GM18502 (cell line): ENCODE data around the gene MAP4K4.

Experiments
- ATAC-seq: cut with Tn5 transposase; IDR thresholded peaks from one replicate; pipeline ENCODE4 v1.9.1; 2021; ENCODE audit warnings: mild to moderate bottlenecking; ENCODE audit not compliant: unreplicated experiment, poor library complexity

MAP4K4 gene

DNA sequence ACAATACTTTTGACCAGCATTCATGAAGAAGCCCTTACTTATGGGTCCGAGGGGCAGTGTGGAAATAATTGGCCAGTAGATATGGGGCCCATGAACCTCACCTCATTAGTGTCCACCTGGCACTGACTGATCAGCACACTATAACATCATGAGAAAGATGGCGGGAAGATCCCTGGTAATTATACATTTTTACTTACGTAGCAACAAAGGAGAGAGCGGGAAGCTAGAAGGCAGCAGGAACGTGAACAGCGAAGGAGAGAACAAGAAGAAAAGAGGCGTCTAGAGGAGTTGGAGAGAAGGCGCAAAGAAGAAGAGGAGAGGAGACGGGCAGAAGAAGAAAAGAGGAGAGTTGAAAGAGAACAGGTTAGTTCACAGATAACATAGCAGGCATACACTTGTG lies 158.3 kb downstream of the MAP4K4 start:
- ATAC-seq = no peak

DNA sequence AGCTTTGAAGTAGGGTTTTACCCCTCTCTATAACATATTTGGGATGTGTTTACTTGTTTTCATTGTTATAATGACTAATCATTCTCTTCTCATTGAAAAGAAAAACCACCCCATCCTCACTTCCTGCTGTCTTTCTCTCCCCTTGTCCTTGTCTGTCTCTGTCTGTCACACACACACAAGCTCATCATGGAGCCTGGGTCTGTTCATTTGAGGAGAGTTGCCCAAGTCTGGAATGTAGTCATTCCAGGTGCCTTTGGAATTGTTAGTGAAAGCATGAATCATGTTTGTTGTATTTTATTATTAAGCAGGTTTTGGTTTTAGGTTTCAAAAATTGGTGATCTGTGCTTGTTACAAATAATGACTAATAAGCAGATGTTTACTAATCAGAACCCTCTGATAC lies 160.7 kb downstream of the MAP4K4 start:
- no peak for ATAC-seq

DNA sequence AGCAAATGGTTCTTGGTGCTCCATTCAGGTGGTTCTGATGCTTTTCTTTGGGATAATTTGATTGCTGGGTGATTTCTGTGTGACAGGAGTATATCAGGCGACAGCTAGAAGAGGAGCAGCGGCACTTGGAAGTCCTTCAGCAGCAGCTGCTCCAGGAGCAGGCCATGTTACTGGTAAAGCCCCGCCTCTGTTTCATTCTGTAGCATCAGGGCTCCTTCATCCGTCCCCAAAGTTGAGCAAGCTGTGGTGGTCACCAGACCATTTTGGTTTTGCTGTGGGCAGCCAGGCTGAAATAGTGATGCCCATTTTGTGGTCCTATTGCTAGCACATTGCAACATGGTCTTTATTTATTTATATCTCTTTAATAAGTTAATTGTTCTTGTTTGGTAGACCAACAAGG lies 161.4 kb downstream of the MAP4K4 start:
- no peak for ATAC-seq

DNA sequence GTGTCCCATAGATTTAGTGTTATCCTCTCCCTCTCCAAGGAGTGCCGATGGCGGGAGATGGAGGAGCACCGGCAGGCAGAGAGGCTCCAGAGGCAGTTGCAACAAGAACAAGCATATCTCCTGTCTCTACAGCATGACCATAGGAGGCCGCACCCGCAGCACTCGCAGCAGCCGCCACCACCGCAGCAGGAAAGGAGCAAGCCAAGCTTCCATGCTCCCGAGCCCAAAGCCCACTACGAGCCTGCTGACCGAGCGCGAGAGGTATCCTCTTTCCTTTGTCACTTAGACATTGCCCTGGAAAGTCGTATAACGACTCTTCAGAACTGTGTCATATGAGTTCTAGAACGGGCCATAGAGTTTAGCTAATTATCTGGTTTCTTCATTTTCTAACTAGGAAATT lies 162.1 kb downstream of the MAP4K4 start:
- no peak for ATAC-seq

DNA sequence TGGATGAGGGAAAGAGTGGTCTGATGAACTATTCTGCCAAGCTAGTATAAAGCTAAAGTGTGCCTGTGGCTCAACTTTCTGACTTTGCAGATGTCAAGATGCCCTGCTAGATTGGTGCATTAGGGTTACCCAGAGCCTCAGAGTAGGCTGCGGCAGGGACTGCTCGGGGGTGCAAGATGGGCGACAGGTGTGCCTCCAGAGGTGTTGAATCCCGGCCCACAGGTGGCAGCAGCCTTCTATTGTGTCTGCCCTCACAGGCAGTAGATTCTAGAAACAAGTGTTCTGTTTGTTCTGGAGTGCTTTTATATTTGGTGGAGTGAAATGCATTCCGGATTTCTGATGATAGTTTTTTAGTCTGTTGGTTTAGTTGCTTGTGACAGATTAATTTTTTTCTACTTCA lies 162.7 kb downstream of the MAP4K4 start:
- ATAC-seq = no peak

DNA sequence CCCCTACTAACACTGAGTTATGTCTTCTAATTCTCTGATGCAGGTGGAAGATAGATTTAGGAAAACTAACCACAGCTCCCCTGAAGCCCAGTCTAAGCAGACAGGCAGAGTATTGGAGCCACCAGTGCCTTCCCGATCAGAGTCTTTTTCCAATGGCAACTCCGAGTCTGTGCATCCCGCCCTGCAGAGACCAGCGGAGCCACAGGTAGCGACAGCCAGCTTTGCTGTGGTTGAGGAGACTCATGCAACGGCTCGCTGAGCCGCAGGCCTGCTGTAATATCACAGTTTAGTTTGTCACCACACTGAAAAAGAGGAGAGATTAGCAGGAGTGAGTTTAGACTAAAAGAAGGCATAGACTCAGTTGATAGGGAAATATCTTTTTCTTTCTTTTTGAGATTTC lies 163.3 kb downstream of the MAP4K4 start:
- ATAC-seq = no peak

DNA sequence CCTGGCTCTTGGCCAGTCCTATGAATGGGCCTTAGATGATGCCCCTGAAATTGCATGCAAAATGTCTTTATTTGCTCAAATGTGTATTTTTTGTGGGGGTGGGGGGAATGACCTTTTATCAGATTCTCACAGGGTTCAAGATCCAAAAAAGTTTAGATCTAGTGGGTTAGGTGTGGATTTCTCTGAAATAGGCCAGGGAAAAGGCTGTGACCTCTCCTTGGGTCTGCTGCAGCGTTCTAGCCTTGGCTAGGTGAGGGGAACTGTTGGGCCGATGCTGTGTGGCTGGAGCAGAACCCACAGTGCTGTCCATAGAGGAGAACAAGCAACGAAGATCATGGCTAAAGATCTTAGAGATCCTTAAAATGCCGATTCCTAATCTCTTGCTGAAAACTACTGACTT lies 163.9 kb downstream of the MAP4K4 start:
- ATAC-seq = no peak

DNA sequence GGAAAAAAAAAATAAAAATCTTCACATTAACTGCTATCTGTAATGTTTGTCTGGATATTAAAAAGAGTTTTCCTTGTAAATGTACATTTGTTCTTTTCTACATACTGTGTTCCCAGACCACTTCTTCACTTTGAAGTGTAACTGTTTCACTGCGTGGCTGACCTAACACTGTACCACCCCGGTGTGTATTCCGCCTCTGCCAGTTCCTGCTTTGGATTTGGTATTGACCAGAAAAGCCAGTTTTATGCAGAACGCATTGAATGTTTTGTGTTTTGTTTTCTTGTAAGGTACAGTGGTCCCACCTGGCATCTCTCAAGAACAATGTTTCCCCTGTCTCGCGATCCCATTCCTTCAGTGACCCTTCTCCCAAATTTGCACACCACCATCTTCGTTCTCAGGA lies 166.0 kb downstream of the MAP4K4 start:
- ATAC-seq = no peak

DNA sequence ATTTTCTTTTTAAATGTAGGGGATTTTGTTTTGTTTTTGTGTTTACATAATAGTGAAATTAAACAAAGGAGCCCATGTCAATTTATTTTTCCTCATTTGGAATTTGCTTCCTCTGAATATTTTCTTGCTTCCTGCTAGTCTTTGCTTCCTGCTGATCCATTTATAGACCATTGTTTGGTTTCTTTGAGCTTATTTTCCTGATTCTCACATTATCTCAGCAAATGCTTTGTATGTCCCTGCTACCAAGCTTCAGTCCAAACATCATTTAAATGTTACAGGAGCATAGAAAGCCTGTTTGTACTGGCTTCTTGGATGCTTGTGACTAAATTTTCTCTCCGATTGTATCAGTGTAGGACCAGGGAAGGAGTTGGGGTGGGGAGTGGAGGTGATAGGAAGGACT lies 166.9 kb downstream of the MAP4K4 start:
- no peak for ATAC-seq

DNA sequence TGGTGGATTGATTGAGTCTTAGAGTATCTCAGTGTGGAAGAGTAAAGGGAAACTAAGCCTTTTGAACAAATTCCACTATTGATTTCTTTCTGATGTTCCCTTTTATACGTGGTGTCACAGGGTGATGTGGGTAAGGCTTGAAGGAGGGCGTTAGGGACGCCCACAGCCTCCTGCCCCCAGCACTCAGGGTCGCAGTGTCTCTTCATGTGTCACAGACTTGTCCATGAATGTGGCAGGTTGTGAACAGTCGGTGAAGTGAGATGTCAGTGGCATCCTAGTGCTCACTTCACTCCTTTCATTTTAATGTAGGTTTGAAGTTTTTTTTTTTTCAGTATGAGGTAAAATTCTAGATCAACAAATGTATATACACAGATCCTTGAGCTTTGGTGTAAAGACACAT lies 171.0 kb downstream of the MAP4K4 start:
- ATAC-seq = no peak

DNA sequence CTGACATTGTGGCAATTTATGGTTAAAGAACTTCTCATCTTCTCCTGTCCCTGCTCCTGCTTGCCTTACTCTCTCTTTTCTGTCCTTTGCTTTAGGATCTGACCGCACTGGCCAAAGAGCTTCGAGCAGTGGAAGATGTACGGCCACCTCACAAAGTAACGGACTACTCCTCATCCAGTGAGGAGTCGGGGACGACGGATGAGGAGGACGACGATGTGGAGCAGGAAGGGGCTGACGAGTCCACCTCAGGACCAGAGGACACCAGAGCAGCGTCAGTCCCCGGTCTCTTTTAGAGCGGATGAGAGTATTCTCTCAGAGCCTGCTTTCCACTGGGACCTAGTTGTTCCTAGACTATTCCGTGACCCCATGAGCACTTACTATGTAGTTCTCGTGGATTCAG lies 172.0 kb downstream of the MAP4K4 start:
- ATAC-seq = no peak

DNA sequence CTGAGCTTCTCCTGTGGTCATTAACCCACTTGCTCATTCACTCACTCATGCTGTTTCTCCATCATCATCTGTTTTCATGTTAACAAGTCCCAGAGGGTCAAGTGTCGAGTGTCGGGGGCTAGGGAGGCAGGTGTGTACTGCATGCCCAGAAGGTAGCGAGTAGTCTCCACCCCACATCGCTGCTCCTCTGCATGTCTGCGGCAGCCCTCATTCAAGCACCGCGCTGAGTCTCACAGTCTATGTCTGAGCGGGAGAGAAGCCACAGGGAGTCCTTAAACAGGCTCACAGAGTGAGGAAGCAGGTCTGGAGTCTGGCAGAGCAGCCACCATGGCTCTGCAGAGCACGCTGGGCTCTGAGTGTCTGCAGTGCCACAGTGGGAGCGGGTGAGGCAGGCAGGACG lies 172.9 kb downstream of the MAP4K4 start:
- ATAC-seq = no peak

DNA sequence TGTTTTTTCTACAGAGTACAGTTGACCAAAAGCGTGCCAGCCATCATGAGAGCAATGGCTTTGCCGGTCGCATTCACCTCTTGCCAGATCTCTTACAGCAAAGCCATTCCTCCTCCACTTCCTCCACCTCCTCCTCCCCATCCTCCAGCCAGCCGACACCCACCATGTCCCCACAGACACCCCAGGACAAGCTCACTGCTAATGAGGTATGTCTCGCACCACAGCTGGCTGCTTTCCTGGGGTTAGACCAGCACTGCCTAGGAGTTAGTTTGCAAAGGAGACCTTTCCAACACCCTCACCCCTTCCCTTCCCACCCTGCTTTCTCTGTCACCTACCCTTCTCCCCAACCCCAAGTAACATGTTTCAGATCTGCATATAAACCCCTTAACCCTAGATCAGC lies 174.0 kb downstream of the MAP4K4 start:
- ATAC-seq = no peak

DNA sequence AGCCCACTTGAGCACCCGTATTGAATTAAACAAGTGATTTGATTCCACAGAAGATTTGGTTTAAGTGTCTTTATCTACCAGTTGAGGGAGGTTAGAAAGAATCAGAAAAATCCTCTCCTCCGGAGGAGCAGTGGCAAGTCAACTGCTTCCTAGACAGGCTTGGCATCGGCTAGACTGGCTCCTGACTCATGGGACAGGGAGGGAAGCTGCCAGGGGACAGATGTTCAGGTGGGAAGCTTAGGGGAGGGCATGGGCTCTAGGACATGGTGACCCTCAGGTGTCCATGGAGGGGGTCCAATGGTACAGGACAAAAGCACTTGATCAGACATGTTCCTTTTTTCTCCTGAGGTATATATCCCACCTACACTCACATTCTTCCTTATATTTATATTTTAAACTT lies 175.0 kb downstream of the MAP4K4 start:
- no peak for ATAC-seq

DNA sequence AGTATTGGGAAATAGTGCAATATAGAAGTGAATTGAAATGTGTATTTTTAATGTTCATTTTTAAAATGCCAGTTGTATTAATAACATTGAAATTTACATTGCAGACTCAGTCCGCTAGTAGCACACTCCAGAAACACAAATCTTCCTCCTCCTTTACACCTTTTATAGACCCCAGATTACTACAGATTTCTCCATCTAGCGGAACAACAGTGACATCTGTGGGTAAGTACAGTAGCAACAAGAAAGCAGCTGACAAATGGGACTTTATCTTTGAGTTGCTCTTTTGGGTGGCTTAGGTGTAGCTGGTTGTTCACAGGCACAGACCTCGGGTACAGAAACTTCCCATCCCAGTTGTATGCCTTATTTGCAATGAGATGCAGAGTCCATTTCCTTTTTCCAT lies 176.0 kb downstream of the MAP4K4 start:
- ATAC-seq = no peak

DNA sequence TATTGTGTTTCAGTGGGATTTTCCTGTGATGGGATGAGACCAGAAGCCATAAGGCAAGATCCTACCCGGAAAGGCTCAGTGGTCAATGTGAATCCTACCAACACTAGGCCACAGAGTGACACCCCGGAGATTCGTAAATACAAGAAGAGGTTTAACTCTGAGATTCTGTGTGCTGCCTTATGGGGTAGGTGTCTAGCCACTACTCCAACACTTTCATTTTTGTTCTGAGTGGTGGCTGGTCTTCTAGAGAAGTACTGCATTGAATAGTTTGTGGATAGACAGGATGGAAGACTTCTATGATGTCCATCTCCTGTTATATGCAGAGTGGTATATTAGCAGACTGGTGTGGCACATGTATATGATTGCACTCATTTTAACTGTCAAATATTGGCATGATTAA lies 176.6 kb downstream of the MAP4K4 start:
- ATAC-seq = no peak

DNA sequence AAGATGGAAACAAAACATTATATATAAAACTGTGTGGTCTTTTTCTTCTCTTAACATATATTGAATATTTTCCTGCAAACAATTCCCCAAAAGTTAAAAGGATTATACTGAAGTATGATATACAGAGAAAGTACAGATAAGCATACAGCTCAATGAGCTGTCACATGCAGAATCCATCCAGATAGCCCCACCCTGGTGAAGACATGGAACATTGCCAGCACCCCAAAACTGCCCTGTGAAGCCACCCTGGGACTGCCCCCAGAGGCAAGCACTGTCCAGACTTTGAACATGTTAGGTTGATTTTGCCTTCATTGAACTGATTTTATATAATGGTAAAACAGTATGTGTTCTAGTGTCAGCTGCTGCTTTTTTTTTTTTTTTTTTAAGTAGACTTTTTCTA lies 182.0 kb downstream of the MAP4K4 start:
- no peak for ATAC-seq

DNA sequence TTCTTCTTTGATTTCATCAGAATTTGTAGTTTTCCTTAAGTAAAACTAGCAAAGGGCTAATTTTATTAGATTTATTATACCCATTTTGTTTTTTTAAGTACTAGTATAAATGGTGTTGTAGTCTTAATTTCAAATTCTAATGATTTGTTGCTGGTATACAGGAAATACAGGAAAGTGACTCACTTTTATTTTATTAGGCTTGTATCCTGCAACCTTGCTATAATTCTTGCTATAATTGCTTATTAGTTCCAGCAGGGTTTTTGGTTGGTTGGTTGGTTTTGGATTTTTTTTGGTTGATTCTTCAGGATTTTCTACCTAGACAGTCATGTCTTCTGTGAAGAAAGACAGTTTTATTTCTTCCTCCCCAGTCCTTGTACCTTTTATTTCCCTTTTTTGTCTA lies 183.6 kb downstream of the MAP4K4 start:
- ATAC-seq = no peak

DNA sequence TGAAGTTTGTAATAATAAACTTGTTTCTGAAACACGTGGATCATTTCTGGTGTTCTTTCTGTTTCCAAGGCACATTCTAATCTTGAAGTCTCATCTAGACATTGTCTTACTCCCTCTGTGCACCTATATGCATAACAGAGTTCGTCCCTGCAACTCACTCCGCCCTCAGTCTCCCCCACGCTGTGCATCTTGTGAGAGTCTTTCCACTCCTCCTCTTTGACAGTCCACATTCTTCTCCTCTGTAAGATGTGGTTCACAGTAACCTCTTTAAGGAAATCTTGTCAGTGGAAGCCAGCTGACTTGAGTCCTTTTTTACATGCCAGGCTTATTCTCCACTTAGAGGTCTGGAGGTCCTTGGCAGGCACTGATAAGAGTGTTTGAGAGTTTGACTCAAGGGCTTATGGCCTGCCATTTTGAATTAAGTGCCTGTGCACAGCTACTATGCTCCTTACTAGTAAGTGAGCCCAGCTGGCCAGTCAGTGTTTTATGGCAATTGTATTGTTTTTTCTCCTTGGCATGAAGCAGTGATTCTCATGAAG lies 185.3 kb downstream of the MAP4K4 start:
- no peak for ATAC-seq

DNA sequence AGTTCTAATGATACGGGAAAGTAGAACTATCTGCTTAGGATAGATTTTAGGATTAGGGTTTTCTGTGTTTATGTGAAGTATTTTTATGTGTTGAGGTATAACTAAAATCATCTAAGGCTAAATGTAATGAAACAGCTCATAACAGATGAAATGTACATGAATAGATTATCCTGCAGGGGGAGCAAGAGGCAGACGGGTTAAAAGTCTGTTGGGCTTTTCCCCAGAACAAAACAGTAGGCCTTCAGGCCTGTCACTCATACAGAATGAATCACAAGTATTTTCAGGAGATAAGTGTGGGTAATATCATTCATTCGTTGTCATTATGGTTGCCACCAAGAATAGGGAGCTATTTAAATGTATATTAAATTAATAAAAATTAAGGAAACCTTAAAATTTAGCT lies 186.4 kb downstream of the MAP4K4 start:
- no peak for ATAC-seq

DNA sequence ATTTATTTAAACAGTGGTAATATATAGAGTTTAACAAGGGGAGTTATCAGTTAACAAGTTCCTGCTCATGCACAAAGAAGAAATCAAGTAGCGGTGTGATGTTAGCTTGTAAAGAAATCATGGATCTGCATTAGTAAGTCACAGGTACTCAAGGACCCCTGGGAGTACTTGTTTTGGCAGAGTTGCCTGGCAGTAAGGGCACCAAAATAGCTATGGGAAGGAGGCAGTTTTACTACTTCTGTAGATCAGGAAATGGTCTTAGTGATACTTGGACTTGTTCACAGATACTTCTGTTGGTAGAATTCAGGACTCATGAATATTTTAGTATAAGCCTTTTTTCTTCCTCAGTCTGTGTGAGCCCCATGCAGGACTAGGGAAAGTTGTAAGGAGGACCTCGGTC lies 186.9 kb downstream of the MAP4K4 start:
- no peak for ATAC-seq

DNA sequence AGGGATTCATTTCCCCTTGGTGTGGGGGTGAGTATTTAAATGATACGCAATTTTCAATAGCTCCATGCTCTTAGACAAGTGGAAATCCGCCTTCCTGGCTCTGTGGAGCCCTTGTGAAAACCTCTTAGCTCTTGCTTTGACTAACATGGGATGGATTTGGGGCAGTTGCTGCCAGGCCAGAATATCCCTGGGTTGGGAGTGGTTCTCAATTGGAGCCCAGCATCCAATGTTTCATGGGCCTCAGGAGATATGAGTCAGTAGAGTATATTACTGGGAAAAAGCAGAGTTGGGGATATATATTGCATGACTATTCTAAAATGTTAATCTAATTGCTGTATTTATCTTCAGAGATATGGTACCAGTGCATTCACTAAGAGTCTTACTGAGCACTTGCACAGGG lies 189.8 kb downstream of the MAP4K4 start:
- no peak for ATAC-seq

DNA sequence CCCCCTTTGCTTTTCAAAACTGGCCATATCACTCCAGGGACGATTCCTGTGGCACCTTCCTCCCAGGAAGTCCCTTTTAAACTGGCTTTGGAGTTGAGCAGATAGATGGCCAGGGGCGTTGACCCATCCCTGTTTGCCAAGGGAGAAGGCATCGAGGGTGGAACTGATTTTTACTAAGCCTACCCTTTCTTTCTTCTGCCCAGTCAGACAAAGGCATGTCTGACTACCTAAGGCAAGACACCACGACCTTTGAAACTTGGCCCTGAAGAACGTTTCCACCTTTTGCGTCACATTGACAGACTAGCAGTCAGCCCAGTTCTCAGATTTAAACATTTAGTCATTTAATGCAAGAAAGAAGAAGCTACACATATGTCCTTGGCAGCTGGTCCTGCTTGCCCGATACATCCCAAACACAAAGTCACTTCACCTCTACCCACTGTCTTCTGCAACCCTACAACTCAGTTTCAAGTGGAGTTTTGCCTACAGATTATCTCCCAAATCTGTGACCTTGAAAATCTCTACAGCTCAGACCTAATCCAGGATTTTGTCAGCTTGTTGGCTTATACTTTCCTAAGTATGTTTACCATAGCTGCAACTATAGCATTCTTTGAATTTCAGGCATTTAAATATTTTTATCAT lies 192.1 kb downstream of the MAP4K4 start:
- no peak for ATAC-seq
